SIG-M5 (cell line): ENCODE results near the gene LRP1.

Source experiments
- DNase-seq: peaks from one replicate; lab custom pipeline; 2025; lab: John Stamatoyannopoulos, UW

LRP1 gene

DNA sequence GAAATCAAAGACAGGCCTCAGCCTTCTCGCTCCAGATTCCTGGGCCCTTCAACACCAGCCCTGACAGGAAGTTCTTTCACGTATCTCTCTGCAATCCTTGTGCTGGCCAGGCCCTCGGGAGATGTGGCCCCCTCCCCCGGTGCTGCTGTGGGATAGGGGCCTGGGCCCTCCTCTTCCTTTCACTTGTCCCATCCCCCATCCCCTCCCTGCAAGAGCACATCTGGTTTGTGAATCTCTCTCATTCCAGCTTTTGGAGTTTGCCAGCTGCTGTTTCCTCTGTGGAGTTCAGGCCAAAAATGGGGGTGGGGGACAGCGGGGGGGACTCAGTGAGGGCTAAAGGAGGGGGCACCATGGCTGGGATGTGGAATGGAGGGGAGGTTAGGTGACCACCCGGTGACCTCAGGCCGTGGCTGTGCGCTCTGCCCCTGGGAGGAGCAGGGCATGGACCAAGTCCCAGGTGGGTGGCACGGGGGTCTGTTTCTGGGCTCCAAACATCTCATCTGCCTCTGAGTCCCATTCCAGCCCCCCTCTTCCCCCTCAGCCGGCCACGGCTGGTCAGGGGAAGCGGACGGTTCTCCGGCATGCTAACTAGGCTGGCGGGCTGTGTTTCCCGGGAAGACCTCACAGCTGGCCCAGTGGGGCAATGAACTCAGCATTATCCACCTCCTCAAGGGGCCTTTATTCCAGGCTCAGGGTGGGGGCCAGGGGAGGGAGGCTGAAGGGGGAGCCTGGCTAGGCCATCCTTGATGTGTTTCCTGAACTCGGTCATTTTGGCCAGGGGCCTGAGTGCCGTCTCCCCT is 7.4 kb downstream of the LRP1 start:
- no peak for DNase-seq

DNA sequence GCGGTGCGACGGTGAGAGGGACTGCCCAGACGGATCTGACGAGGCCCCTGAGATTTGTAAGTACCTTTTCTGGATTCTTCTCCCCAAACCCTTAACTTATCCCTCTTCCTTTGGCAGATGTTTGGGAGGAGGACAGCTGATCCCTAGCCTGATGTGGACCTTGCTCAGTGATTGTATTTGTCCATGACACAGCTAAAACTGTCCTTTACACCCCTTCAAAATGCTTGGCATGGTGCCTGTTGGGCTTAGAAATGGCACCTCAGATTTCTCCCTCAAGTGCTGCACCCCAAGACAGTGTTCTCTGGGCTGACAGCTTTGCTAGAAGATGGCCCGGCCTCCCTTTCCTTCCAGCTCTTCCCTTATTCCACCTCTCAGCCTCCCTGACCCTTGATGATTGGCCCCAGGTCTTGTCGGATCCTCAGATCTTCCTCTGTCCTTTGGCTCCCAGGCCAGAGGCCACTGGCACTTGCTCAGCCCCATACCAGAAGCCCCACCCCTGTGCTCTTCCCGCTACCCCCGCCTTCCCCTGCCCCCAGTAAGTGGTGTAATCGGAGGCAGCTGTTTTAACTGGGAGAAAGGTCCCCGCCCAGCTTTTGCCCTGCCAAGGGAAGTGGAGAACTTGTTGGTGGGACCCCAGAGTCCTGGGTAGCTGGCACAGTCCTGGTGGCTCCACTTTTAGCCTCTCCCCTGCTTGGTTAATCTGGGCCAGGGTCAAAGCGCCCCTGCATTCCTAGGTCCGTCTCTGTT is 10.4 kb downstream of the LRP1 start:
- no peak for DNase-seq

DNA sequence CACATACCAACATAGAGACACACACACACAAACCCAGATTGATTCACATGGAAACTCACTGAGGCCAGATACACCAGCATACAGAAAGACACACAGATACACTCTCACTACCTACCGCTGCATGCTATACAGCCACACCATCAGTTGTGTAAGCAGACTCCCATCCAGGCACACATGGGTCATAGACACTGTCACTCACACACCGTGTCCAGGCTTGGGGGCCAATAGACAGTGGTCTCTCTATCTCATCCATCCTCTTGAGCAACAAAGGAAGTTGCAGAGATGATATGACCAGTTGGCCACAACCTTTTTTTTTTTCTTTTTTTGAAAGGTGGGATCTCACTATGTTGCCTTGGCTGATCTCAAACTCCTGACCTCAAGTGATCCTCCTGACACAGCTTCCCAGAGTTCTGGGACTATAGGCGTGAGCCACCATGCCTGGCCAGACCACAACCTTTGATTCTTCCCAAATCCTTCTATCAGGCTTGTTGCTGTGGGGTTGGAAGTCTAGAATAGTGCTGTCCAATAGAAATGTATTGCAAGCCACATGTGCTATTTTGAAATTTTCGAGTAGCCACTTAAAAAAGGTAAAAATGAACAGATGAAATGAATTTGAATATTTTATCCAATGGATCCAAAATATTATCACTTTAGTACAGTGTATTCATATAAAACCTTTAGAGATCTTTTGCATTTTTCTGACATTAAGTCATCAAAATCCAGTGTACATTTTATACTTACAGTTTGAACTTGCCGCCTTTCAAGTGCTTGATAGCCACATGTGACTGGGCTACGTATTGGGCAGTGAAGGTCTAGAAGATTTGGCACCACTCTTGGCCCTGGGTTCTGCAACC is 11.7 kb downstream of the LRP1 start:
- no peak for DNase-seq

DNA sequence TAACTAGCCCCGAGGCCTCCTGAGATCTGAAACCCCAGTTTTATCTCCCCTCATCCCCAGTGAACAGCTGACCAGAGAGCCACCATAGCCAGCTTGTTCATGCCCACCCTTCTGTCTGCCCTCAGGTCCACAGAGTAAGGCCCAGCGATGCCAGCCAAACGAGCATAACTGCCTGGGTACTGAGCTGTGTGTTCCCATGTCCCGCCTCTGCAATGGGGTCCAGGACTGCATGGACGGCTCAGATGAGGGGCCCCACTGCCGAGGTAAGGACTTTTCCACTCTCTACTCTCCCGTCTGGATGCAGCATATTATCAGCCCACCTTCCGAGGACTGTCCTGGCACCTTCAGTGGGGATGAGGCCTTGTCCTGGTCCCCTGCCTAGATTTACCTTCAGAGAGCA is 13.0 kb downstream of the LRP1 start:
- no peak for DNase-seq

- no peak for DNase-seq
These were observed 13.8 kb downstream of the LRP1 start for GRCh38 chr12:57142121-57142520.

GRCh38 chr12:57142727-57143126 is 14.4 kb downstream of the LRP1 start:
- no peak for DNase-seq

- DNase-seq = no peak
These were observed 15.2 kb downstream of the LRP1 start for GRCh38 chr12:57143454-57143853.

DNA sequence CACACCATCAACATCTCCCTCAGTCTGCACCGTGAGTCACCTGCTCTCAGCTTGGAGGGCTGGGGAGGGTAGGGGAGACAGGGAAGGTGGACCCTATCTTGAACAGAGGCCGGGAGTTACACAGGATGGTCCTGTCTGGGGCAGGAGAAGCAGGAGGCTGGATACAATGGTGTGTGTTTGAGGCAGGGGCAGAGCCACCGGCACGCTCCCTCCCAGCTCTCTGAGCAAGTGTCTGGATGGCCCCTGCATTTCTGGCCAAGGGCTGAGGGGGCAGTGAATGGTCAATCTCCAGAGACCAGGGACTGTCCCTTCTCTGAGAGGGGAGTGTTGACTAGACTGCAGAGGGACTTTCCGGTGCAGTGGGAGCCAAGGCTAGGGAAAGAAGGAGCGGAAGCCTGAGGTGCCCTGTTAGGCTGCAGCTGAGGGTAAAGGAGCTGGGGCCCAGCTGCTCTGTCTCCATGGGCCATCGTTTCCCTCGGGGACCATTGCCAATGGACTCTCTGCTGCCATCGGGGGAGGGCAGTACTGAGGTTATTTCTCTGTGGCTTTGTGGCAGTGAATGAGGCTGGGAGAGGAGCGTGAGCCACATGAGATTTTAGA is 17.3 kb downstream of the LRP1 start:
- no peak for DNase-seq

GRCh38 chr12:57146092-57146491 is 17.8 kb downstream of the LRP1 start:
- no peak for DNase-seq

GRCh38 chr12:57146961-57147944 is 19.0 kb downstream of the LRP1 start, which contains the start of gene LRP1-AS:
LRP1-AS (minus strand) TSS chr12:57147619.
- DNase-seq = no peak

DNA sequence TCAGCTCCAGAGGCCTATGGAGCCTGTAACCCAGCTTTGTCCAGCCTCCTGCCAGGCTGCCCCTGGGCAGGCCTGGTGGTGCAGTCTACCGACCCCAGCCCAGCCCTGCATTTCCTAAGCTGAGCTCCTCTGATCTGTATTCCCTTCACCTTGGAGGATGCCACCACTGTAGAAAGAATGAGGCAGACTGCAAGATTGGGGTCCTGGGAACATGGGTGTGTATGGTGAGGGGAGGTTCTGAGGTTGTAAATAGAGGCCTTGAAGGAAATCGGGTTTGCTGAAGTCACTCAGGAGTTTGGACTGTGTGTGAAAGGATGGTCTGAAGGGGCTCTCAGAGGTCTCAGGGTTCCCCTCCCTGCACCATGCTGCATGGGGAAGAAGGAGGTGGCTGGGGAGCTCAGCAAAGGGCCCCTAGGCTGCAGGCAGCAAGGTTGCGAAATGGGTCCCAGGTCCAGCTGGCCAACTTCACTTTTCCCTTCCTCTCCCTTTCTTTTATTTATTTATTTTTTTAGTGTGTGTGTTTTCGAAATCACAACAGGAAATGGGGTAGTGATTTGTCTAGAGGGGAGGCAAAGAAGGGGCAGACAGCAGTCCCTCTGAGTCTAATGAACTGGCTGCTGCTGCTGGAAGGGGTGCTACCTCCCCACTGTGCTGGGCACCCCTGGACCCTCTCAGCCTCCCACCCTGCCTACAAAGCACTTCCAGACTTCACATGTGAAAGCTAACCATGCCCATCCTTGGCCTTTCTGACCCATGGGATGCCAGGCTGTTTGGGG is 20.4 kb downstream of the LRP1 start:
- no peak for DNase-seq

DNA sequence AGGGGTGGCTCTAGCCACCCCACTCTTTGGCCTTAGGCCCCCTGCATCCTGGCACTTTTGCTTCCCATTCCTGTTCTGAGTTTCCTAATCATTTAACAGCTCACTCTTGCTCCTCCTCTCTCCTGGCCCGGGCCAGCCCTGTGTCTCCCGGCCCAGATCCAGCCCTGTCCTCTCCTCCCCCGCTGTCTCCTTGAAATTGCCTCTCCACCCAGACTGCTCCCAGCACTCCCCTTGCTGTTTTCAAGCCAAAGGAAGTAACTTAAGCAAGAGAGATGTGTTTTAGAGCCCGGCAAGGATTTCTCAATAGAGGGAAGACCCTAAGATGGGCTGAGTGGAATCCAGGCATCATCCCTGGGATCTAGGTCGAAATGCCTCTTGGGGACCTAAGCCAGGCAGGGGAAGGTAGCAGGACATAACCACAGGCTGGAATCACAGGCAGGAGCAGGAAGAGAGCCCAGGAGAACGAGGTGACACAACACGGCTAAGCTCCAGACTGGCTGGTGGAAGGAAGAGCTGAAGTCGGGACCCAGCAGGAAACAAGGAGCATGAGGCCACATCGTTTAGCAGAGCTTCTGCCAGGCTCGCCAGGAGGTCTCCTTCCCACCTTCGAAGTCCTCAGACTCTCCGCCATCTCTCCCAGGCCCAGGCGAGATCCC is 21.1 kb downstream of the LRP1 start:
- DNase-seq = no peak

GRCh38 chr12:57150400-57151000 is 22.2 kb downstream of the LRP1 start:
- DNase-seq = no peak

DNA sequence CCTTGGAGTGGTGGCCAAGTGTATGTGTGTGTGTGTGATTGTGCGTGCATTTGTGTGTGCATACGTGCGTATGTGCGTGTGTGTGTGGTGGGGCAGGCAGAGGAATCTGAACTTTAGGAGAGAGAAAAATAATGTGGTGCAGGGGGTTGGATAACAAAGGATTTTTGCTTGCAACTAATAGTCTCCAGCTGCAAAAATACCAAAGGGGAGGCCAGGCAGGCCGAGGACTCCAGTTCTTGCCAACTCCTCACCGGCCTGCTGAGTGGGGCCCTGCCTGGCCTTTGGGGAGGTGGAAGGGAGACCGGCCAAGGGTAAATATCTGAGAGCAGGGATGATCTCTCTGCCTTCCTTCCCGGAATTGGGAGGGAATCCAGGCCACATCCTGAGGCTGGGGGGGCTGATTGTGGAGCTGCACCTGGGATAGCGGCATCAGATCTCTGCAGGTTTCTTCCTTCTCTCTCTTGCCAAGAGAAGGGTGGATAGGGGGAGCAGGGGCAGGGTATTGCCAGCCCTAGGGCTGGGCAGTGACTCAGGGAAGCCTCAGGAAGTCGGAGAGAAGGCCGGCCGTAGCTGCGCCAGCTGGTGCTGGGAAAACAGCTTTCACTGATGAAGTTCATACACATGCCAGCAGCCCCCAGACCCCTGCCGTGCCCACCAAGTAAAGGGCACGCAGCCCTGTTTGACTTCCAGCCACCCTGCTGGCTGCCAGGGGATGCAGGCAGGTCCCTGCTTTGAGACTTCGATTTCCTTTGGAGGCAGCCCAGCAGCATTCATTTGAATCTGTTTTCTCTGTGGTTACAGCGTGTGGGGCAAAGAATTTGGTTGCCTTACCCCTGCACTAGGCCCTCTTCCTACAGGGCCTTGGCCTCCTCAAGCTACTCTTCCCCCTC is 23.7 kb downstream of the LRP1 start:
- DNase-seq = no peak

DNA sequence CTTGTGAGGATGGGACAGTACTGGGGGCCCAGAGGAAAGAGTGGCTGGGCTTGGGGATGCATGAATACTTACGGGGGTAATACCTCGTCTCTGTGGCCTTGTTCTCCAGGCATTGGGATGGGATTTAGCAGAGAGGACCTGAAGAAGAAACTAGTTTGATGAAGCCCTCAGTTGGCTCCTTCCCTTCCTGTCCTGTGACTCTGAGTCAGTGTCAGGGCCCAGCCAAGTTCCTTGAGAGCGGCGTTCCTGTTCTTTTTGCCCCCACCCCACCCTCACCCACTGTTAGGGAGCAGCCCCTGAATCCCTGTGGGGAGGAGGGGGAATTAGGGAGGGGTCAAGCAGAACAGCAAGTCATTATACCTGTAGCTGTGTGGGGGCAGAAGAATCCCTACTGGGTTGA is 24.4 kb downstream of the LRP1 start:
- no peak for DNase-seq

DNA sequence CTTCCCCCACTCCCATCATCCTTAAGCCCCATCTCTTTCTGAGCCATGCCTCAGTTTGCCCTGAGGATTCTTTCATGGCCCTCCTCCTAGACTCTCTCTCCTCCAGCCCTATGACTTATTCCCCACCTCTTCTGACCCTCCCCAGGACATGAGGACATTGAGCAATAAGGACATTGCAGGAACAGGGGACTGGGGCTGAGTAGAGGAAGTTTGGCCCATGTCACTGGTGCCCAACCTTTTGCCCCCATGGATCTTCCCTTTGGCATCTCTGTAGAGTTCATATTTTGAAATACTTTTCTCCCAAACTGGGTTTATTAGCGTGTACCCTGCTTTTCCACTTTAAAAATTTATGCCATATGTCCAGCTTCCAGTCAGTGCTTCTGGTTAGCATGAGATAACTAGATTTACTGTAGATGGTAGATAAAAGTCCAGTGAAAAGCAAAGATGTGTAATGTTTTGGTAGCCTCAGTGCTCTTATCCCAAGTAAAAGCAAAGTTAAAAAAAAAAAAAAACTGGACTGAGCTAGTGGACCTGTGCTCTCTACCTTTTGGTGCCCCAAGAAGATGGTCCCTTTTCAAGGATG is 25.2 kb downstream of the LRP1 start:
- no peak for DNase-seq

- DNase-seq = no peak
These were observed 25.8 kb downstream of the LRP1 start for GRCh38 chr12:57154076-57154475.
